Astrocyte (in vitro differentiated cells and primary cell): ENCODE data around the gene CYP4F3.

ENCODE experiments used
- CTCF ChIP-seq: IDR thresholded peaks from 2 replicates; pipeline ENCODE4 v1.5.1; 2011; ENCODE audit warnings: low read depth, mild to moderate bottlenecking, inconsistent platforms, low read length, moderate library complexity; ENCODE audit not compliant: insufficient read depth
- EZH2 ChIP-seq: IDR thresholded peaks from 2 replicates; pipeline ENCODE4 v1.6.1; 2012; ENCODE audit warnings: mild to moderate bottlenecking, low read length, inconsistent platforms; ENCODE audit not compliant: insufficient read depth

- no peak for TF ChIP-seq CTCF
- TF ChIP-seq EZH2: no peak
Observed at GRCh38 chr19:15651791-15652190, 11.1 kb downstream of the CYP4F3 start.
